ENCODE results near the gene NEO1. TPM values are rescaled to one million over a fixed set of nuclear protein-coding genes. Genes with fewer than 3 reads are reported as not detected.

Gene NEO1
- total RNA-seq, 1 donor, result 55.4 TPM

- Histone ChIP-seq H3K9me3 (ENCODE audit: low read depth, low read length) (no peaks in the 10 kb centered on the region), H3K4me1 (ENCODE audit: insufficient read depth, low read length) (no peaks in the 10 kb centered on the region), H3K4me3 (ENCODE audit: insufficient read depth, low read length) (no peak overlapping the region), H3K27me3 (ENCODE audit: insufficient read depth, low read length) (peaks cover 7% of the 10 kb centered on the region), H4K20me1 (ENCODE audit: insufficient read depth, low read length) (no peaks in the 10 kb centered on the region), H3K27ac (ENCODE audit: low read depth, low read length) (no peak overlapping the region), H2AFZ (ENCODE audit: low read length) (no peak overlapping the region), H3K79me2 (ENCODE audit: insufficient read depth, low read length) (no peaks in the 10 kb centered on the region), H3K36me3 (ENCODE audit: insufficient read depth, low read length) (no peaks in the 10 kb centered on the region), H3K4me2 (ENCODE audit: insufficient read depth, low read length) (no peak overlapping the region)
- peak; percentile 50 for DNase-seq (ENCODE audit: insufficient read length, low spot score, missing footprints)
- TF ChIP-seq CTCF (IDR thresholded peaks at IDR 0.05; ENCODE audit: extremely low read depth, low read depth, low read length), result no peak
Observed at GRCh38 chr15:73337187-73337586, 284.9 kb downstream of the NEO1 start.

GRCh38 chr15:73338058-73338457 is 285.8 kb downstream of the NEO1 start:
- H3K4me1 ChIP-seq (ENCODE audit: insufficient read depth, low read length), result no peaks in the 10 kb centered on the region
- peak; percentile 72 for DNase-seq (ENCODE audit: insufficient read length, low spot score, missing footprints)
- no peak overlapping the region for H3K4me3 ChIP-seq (ENCODE audit: insufficient read depth, low read length)
- no peak overlapping the region for H2AFZ ChIP-seq (ENCODE audit: low read length)
- peaks cover 7% of the 10 kb centered on the region for H3K27me3 ChIP-seq (ENCODE audit: insufficient read depth, low read length)
- H3K4me2 ChIP-seq (ENCODE audit: insufficient read depth, low read length), result no peak overlapping the region
- no peak overlapping the region for H3K27ac ChIP-seq (ENCODE audit: low read depth, low read length)
- no peaks in the 10 kb centered on the region for H3K79me2 ChIP-seq (ENCODE audit: insufficient read depth, low read length)
- no peaks in the 10 kb centered on the region for H4K20me1 ChIP-seq (ENCODE audit: insufficient read depth, low read length)
- TF ChIP-seq CTCF (IDR thresholded peaks at IDR 0.05; ENCODE audit: extremely low read depth, low read depth, low read length), result no peak
- H3K36me3 ChIP-seq (ENCODE audit: insufficient read depth, low read length), result no peaks in the 10 kb centered on the region
- H3K9me3 ChIP-seq (ENCODE audit: low read depth, low read length), result peaks cover under 1% of the 10 kb centered on the region

GRCh38 chr15:73338606-73339374 is 286.5 kb downstream of the NEO1 start:
- no peaks in the 10 kb centered on the region for H4K20me1 ChIP-seq (ENCODE audit: insufficient read depth, low read length)
- DNase-seq (ENCODE audit: insufficient read length, low spot score, missing footprints), result peak; percentile 55

More at GRCh38 chr15:73338606-73339374, 286.5 kb downstream of the NEO1 start:
- H3K36me3 ChIP-seq (ENCODE audit: insufficient read depth, low read length), result no peaks in the 10 kb centered on the region
- H2AFZ ChIP-seq (ENCODE audit: low read length), result no peak overlapping the region
- TF ChIP-seq CTCF (IDR thresholded peaks at IDR 0.05; ENCODE audit: extremely low read depth, low read depth, low read length), result no peak
- peaks cover 7% of the 10 kb centered on the region for H3K27me3 ChIP-seq (ENCODE audit: insufficient read depth, low read length)
- no peak overlapping the region for H3K27ac ChIP-seq (ENCODE audit: low read depth, low read length)
- H3K4me1 ChIP-seq (ENCODE audit: insufficient read depth, low read length), result no peaks in the 10 kb centered on the region
- H3K4me3 ChIP-seq (ENCODE audit: insufficient read depth, low read length), result no peak overlapping the region
- H3K9me3 ChIP-seq (ENCODE audit: low read depth, low read length), result peaks cover 3% of the 10 kb centered on the region
- H3K4me2 ChIP-seq (ENCODE audit: insufficient read depth, low read length), result no peak overlapping the region
- no peaks in the 10 kb centered on the region for H3K79me2 ChIP-seq (ENCODE audit: insufficient read depth, low read length)

Measured in osteoblast (primary cell).